K562 (cell line): ENCODE measurements around the gene GATA2. TPM values are rescaled to one million over a fixed set of nuclear protein-coding genes. Genes with fewer than 3 reads are reported as not detected.

ENCODE experiments used
- FIP1L1 ChIP-seq: fragments of 200-400 bp; formaldehyde crosslinking; IDR thresholded peaks from 2 replicates; pipeline ENCODE4 v1.6.1; 2018; ENCODE audit warnings: mild to moderate bottlenecking, low read depth, low read length; ENCODE audit not compliant: poor library complexity, severe bottlenecking
- HDAC8 ChIP-seq: fragments of 450-650 bp; IDR thresholded peaks from 2 replicates; pipeline ENCODE4 v1.6.1; 2016; ENCODE audit warnings: mild to moderate bottlenecking, missing genetic modification characterization, moderate library complexity, missing compliant biosample characterization
- HES1 ChIP-seq: fragments of 450-650 bp; IDR thresholded peaks from 2 replicates; pipeline ENCODE4 v1.6.1; 2016; ENCODE audit warnings: low read depth, mild to moderate bottlenecking, moderate library complexity
- HMG20A ChIP-seq: fragments of 450-650 bp; formaldehyde crosslinking; conservative IDR thresholded peaks from 2 replicates; pipeline ENCODE4 v1.4.0; 2020; ENCODE audit warnings: mild to moderate bottlenecking, mixed read lengths
- KAT8 ChIP-seq: fragments of 450-650 bp; IDR thresholded peaks from 2 replicates; pipeline ENCODE4 v1.6.1; 2016; ENCODE audit warnings: low read depth, mild to moderate bottlenecking
- KDM2B ChIP-seq: fragments of 250-450 bp; sonication (Bioruptor Pico); IDR thresholded peaks from 2 replicates; pipeline ENCODE4 v1.8.0; 2021; ENCODE audit warnings: mild to moderate bottlenecking, moderate library complexity
- NBN ChIP-seq: fragments of 450-650 bp; IDR thresholded peaks from 2 replicates; pipeline ENCODE4 v1.6.1; 2016; ENCODE audit warnings: low read depth, mild to moderate bottlenecking
- RBM22 ChIP-seq: fragments of 200-400 bp; formaldehyde crosslinking; IDR thresholded peaks from 2 replicates; pipeline ENCODE4 v1.6.1; 2018; ENCODE audit warnings: low read length, low read depth; ENCODE audit not compliant: poor library complexity, severe bottlenecking
- XRCC4 ChIP-seq: IDR thresholded peaks from one replicate; pipeline ENCODE4 v1.6.1; 2011; ENCODE audit not compliant: insufficient read depth, insufficient read length; ENCODE audit errors: extremely low read depth
- ZNF239 ChIP-seq: fragments of 250-450 bp; sonication (Bioruptor Pico); IDR thresholded peaks from 2 replicates; pipeline ENCODE4 v1.4.0; 2020; ENCODE audit warnings: mild to moderate bottlenecking
- ZNF384 ChIP-seq: IDR thresholded peaks from 2 replicates; pipeline ENCODE4 v1.6.1; 2012; ENCODE audit warnings: low read depth, low read length, improper control_type of control experiment
- ZNF561 ChIP-seq: fragments of 450-650 bp; formaldehyde crosslinking; conservative IDR thresholded peaks from 2 replicates; pipeline ENCODE4 v1.4.0; 2020; ENCODE audit warnings: mild to moderate bottlenecking, moderate library complexity
- ZNF589 ChIP-seq: fragments of 200-800 bp; sonication (Bioruptor generic); IDR thresholded peaks from 2 replicates; pipeline ENCODE4 v1.6.1; 2016; ENCODE audit warnings: low read depth, missing genetic modification characterization, missing compliant biosample characterization
- ZNF609 ChIP-seq: sonication (generic); formaldehyde crosslinking; IDR thresholded peaks from 2 replicates; pipeline ENCODE4 v1.8.1; 2023; ENCODE audit warnings: missing genetic modification reagents, mild to moderate bottlenecking, borderline replicate concordance
- ZNF76 ChIP-seq: fragments of 250-450 bp; sonication (Bioruptor Pico); IDR thresholded peaks from 2 replicates; pipeline ENCODE4 v1.4.0; 2020; ENCODE audit warnings: mild to moderate bottlenecking, moderate library complexity, borderline replicate concordance
- polyA plus RNA-seq, 8 experiments: library from polyadenylated mRNA; depleted of rRNA in 4 of 8; stranded (reverse) in 5 of 8; unstranded in 3 of 8; fragments of >200 nt; fragmentation: Nextera tagmentation in 2 of 8; fragmentation: Illumina TruSeq in 1 of 8; extraction: Ambion mirVana in 2 of 8; extraction: Trizol in 1 of 8; gene quantifications; 2 replicates each; pipeline versions ENCODE4 v1.2.1 to v1.2.3, GENCODE V29; 2011 to 2014; ENCODE audit warnings: inconsistent platforms in 1 of 8, missing spikeins in 1 of 8
- total RNA-seq, 7 experiments: library from RNA; depleted of rRNA in 6 of 7; stranded (reverse); fragments of >200 nt in 6 of 7; fragmentation: Illumina TruSeq in 2 of 7; extraction: Trizol in 2 of 7; gene quantifications; 2 replicates each; pipeline versions ENCODE4 v1.2.1 to v1.2.3, GENCODE V29; 2011 to 2021; ENCODE audit warnings: low replicate concordance in 1 of 7
- TF ChIP-seq, protein P1 (sequence below): fragments of 250-450 bp; sonication (Bioruptor Pico); IDR thresholded peaks from 2 replicates; pipeline ENCODE4 v1.8.0; 2021; ENCODE audit warnings: mild to moderate bottlenecking, moderate library complexity
- TF ChIP-seq, protein P2 (sequence below): fragments of 450-650 bp; IDR thresholded peaks from 2 replicates; pipeline ENCODE4 v1.6.1; 2016; ENCODE audit warnings: mild to moderate bottlenecking

GATA2 gene
- total and polyA plus RNA-seq, 9 of the 15 experiments (the other 6 are each of a cell fraction or from before 2014, with no cell fraction given) = 8.5 to 218 (median 50.8) TPM

- TF ChIP-seq, protein P1, sequence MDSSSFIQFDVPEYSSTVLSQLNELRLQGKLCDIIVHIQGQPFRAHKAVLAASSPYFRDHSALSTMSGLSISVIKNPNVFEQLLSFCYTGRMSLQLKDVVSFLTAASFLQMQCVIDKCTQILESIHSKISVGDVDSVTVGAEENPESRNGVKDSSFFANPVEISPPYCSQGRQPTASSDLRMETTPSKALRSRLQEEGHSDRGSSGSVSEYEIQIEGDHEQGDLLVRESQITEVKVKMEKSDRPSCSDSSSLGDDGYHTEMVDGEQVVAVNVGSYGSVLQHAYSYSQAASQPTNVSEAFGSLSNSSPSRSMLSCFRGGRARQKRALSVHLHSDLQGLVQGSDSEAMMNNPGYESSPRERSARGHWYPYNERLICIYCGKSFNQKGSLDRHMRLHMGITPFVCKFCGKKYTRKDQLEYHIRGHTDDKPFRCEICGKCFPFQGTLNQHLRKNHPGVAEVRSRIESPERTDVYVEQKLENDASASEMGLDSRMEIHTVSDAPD (CRISPR knock-in tag) = no peak
- no peak for TF ChIP-seq KDM2B (CRISPR knock-in tag)
- TF ChIP-seq RBM22 = peak; percentile 30
- no peak for TF ChIP-seq ZNF76 (CRISPR knock-in tag)
- TF ChIP-seq NBN = no peak
- no peak for TF ChIP-seq HES1
- TF ChIP-seq ZNF384 = no peak
- TF ChIP-seq ZNF589 (CRISPR knock-in tag) = no peak
- TF ChIP-seq KAT8 = no peak
- TF ChIP-seq, protein P2, sequence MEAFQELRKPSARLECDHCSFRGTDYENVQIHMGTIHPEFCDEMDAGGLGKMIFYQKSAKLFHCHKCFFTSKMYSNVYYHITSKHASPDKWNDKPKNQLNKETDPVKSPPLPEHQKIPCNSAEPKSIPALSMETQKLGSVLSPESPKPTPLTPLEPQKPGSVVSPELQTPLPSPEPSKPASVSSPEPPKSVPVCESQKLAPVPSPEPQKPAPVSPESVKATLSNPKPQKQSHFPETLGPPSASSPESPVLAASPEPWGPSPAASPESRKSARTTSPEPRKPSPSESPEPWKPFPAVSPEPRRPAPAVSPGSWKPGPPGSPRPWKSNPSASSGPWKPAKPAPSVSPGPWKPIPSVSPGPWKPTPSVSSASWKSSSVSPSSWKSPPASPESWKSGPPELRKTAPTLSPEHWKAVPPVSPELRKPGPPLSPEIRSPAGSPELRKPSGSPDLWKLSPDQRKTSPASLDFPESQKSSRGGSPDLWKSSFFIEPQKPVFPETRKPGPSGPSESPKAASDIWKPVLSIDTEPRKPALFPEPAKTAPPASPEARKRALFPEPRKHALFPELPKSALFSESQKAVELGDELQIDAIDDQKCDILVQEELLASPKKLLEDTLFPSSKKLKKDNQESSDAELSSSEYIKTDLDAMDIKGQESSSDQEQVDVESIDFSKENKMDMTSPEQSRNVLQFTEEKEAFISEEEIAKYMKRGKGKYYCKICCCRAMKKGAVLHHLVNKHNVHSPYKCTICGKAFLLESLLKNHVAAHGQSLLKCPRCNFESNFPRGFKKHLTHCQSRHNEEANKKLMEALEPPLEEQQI = no peak
- no peak for TF ChIP-seq XRCC4
- TF ChIP-seq HMG20A (CRISPR knock-in tag) = no peak
- no peak for TF ChIP-seq ZNF239 (CRISPR knock-in tag)
- TF ChIP-seq FIP1L1 = peak; percentile 38
- no peak for TF ChIP-seq ZNF561 (CRISPR knock-in tag)
- no peak for TF ChIP-seq HDAC8
- TF ChIP-seq ZNF609 (CRISPR knock-in tag) = no peak
Observed at GRCh38 chr3:128480717-128481437, 12.1 kb downstream of the GATA2 start (continued).
